ENCODE measurements around the gene GPBP1L1.
"Not testable (repeated sequence)": the region's sequence is repeated elsewhere in the genome, so short reads cannot be mapped to it uniquely, and the experiment has no call there.

GPBP1L1 gene

DNA sequence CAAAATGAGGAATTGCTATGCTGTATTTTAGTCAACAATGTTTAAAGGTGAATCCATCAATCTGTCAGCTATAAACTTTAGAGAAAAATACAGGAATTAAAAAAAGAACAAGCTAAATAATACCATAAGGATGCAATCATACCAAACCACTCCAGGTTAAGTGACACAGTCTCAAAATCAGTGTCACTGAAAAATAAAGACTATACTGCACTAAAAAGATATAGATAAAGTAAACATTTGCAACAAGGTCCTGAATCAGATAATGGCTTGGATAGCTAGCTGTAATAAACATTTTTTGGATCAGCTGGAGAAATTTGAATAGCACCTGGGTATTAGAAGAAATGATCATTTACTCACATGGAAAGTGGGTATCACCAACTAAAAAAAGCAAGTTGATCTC lies 7.8 kb downstream of the GPBP1L1 start:
- DNase-seq = no peak

DNA sequence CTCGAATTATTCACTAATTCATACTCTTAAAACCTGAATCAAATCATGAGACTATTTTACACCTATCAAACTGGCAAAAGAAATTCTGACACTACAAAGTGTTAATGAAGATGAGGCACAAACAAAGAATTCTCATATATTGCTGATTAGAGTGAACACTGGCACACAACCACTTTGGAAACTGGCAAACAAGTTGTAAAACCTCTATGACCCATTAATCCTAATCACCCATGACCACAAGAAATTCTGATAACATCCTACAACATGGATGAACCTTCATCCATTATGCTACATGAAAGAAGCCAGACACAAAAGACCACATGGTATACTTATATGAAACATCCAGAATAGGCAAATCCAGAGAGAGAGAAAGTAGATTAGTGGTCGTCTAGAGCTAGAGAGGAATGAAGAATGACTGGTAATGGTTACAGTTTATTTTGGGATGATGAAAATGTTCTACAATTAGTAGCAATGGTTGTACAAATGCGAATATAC lies 8.5 kb downstream of the GPBP1L1 start:
- no peak for DNase-seq

DNA sequence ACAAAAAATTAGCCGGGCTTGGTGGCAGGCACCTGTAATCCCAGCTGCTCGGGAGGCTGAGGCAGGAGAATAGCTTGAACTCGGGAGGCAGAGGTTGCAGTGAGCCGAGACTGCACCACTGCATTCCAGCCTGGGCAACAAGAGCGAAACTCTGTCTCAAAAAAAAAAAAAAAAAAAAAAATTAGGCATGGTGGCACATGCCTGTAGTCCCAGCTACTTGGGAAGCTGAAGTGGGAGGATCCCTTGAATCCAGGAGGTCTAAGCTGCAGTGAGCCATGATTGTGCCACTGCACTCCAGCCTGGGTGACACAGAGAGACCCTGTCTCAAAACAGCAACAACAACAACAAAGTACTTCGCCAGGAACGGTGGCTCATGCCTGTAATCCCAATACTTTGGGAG lies 9.8 kb downstream of the GPBP1L1 start:
- DNase-seq = not testable (repeated sequence)

- no peak for DNase-seq
These were observed 11.9 kb downstream of the GPBP1L1 start for GRCh38 chr1:45674478-45674877.

GRCh38 chr1:45673956-45674355 lies 12.4 kb downstream of the GPBP1L1 start:
- no peak for DNase-seq

GRCh38 chr1:45669859-45670655 lies 16.3 kb downstream of the GPBP1L1 start:
- no peak for DNase-seq

DNA sequence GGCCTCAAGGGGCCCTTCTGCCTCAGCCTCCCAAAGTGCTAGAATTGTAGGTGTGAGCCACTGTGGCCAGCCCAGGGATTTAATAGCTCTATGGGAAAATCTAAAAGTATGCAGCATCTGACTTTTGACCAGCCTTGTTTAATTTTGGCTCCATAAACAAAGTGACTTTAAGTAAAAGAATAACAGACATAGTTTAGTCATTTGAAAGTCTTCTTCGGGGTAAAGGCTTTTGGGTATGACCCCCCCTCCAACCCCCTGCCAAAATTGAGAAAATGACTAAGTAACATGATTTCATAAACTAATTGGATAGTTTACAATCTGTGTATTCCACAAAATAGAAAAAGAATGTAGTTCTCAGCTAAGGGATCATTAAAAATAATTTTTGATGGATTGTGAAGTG lies 17.0 kb downstream of the GPBP1L1 start:
- DNase-seq = no peak

- no peak for DNase-seq
These were observed 17.8 kb downstream of the GPBP1L1 start for GRCh38 chr1:45668526-45668925.

DNA sequence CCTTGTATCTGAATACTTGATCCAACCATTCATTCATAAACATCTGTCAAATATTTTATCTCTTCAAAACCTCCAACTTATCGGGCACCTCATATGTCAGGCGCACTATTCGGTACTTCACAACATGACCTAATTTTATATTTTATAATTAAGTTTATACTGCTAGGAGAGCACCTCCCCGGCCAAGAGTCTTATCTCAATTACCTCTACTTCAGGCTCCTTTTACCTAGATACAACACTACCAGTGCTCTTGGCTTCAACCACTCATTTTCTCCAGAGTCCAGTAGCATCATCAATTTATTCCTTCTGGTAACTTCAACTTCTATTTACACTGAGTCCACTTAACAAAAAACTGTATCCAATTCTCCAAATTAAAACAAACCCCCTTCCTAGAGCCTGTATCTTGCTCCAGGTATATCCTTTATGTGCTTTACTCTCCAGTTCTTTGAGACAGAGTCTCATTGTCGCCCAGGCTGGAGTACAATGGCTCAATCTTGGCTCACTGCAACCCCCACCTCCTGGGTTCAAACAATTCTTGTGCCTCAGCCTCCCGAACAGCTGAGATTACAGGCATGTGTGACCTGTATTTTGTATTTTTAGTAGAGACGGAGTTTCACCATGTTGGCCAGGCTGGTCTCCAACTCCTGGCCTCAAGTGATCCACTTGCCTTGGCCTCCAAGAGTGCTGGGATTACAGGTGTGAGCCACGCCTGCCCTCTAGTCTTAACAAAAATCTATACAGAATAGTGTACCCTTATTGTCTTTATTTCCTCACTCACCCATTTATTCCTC lies 18.8 kb downstream of the GPBP1L1 start:
- DNase-seq = no peak

- no peak for DNase-seq
These were observed 19.5 kb downstream of the GPBP1L1 start for GRCh38 chr1:45666836-45667235.

GRCh38 chr1:45660336-45660735 lies 26.0 kb downstream of the GPBP1L1 start:
- DNase-seq = no peak

- no peak for DNase-seq
These were observed 27.1 kb downstream of the GPBP1L1 start for GRCh38 chr1:45659222-45659621.

DNA sequence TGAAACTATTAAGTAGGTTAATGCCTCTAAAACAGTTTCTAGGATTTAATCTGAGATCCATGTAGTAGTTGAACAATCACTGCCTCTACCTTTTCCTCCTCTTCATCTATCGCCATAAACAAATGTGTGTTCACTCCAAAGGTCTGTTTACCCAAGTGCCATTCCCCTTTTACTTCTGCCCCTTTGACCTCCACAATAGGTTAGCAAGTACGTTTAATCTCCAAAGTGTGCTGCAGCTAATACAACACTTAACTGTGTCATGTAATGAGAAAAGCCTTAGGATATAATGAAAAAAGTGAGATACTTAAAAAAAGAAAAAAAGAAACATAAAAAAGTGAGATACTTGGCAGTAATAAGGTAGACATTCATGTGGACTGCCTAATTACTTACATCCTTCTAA lies 28.2 kb downstream of the GPBP1L1 start:
- no peak for DNase-seq

DNA sequence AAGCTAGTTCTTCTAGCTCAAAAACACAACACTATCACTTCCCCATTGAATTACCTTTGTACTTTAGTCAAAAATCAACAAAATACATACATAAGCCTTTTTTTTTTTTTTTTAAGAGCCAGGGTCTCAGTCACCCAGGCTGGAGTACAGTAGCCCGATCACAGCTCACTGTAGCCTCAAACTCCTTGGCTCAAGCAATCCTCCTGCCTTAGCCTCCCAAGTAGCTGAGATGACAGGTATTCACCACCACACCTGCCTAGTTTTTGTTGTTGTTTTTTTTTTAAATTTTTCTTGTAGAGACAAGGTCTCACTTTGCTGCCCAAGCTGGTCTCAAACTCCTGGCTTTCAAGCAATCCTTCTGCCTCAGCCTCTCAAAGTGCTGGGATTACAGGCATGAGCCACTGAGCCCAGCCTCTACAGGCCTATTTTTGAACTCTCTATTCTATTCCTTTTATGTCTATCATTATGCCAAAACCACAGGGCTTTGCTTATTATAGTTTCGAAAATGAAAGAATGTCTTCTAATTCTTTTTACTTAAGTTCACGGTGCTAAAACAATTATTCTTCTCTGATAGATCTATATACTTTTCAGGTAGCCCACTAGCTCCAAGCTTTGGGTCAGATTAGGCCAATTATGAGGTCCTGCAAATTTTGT lies 29.6 kb downstream of the GPBP1L1 start:
- no peak for DNase-seq

- DNase-seq = no peak
These were observed 31.6 kb downstream of the GPBP1L1 start for GRCh38 chr1:45654540-45655280.

DNA sequence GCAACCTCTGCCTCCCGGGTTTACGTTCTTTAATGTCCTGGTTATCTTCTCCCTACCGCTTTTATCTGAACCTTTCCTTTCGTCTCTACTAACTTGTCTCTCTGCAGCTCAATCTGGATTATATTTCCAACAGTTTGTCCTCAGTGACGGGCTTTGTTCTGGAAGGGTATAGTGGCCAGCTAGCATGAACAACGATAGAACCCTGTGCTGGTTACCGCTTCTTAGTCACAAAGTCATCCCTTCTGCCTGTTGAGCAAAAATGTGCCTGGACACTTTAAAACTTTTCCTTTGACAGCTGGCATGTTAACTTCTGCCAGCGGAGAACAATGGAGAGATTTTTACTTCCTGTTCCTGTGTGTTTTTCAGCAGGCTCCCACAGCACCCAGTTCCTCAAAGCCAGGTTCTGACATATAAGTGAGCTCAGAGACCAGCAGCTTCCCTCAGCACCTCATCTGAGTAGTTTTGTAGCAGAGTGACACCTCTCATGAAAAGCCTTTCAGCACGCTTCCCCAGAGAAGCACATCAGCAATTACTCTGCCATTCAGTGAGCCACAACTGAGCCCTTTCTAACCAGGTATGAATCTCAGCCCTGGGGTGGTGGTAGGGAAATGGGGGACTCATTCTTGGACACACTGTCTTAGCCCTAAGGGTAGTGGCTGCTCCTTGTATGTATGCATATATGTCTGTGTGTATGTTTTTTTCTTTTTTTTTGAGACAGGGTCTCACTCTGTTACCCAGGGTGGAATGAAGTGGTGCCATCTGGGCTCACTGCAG lies 38.9 kb downstream of the GPBP1L1 start:
- no peak for DNase-seq

- DNase-seq = no peak
These were observed 41.7 kb downstream of the GPBP1L1 start for GRCh38 chr1:45644661-45645060.

- no peak for DNase-seq
These were observed 42.4 kb downstream of the GPBP1L1 start for GRCh38 chr1:45643978-45644377.

- DNase-seq = no peak
These were observed 43.0 kb downstream of the GPBP1L1 start for GRCh38 chr1:45643321-45643720.

GRCh38 chr1:45640293-45640692 lies 46.0 kb downstream of the GPBP1L1 start:
- DNase-seq = no peak

- DNase-seq = no peak
These were observed 51.1 kb downstream of the GPBP1L1 start for GRCh38 chr1:45635211-45635610.

- no peak for DNase-seq
These were observed 55.9 kb downstream of the GPBP1L1 start for GRCh38 chr1:45630429-45630828.

All from NCI-H510A (cell line).